Subcutaneous abdominal adipose tissue (tissue), 5 donors: ENCODE measurements around the gene MAP4K2.
"Not testable (repeated sequence)": the region's sequence is repeated elsewhere in the genome, so short reads cannot be mapped to it uniquely, and the experiment has no call there.

Source experiments
- H3K27ac ChIP-seq: one replicate; pipeline ENCODE4 v1.7.0; 2013; ENCODE audit warnings: low read depth, mild to moderate bottlenecking, inconsistent platforms, low read length, moderate library complexity
- H3K27me3 ChIP-seq, 5 donors: one replicate each; pipeline ENCODE4 v1.7.0; 2013; ENCODE audit warnings: low read length in 5 of 5, inconsistent platforms in 1 of 5; ENCODE audit not compliant: control insufficient read depth in 5 of 5, insufficient read depth in 4 of 5
- H3K36me3 ChIP-seq, 5 donors: one replicate each; pipeline ENCODE4 v1.7.0; 2013; ENCODE audit warnings: low read length in 5 of 5; ENCODE audit not compliant: control insufficient read depth in 5 of 5, insufficient read depth in 5 of 5
- H3K4me1 ChIP-seq, 5 donors: one replicate each; pipeline ENCODE4 v1.7.0; 2013; ENCODE audit warnings: low read length in 5 of 5, mild to moderate bottlenecking in 3 of 5, moderate library complexity in 1 of 5; ENCODE audit not compliant: control insufficient read depth in 5 of 5, insufficient read depth in 5 of 5
- H3K4me3 ChIP-seq, 5 donors: one replicate each; pipeline ENCODE4 v1.7.0; 2013; ENCODE audit warnings: low read length in 5 of 5, low read depth in 1 of 5
- H3K9ac ChIP-seq, 5 donors: one replicate each; pipeline ENCODE4 v1.7.0; 2013; ENCODE audit warnings: low read length in 5 of 5, mild to moderate bottlenecking in 4 of 5, moderate library complexity in 3 of 5
- H3K9me3 ChIP-seq, 5 donors: one replicate each; pipeline ENCODE4 v1.7.0; 2013; ENCODE audit warnings: low read length in 5 of 5; ENCODE audit not compliant: control insufficient read depth in 5 of 5
- donor health status: healthy.
- donor health status: healthy.
- donor health status: healthy.
- donor health status: healthy.
- donor health status: healthy.

MAP4K2 gene

GRCh38 chr11:64803158-64803845, at the start of gene MAP4K2:
TSS of gene MAP4K2 (minus strand) at chr11:64803214. CDS start at chr11:64803149, 65 bp downstream.
- Histone ChIP-seq H3K36me3 (peaks cover 0 to 50% (median 35%) of the 10 kb centered on the region in 5 donors), H3K27ac (peak within 1 kb of the TSS; percentile 81), H3K9ac (peak within 1 kb of the TSS; percentile 48 to 77 (median 72)), H3K4me3 (peak within 1 kb of the TSS; percentile 65 to 73 (median 71)), H3K4me1 (peaks cover 2 to 33% (median 29%) of the 10 kb centered on the region in 5 donors), H3K27me3 (no peaks in the 10 kb centered on the region), H3K9me3 (no peaks in the 10 kb centered on the region)

GRCh38 chr11:64851831-64852351, 48.9 kb upstream of the MAP4K2 start:
- Histone ChIP-seq H3K9me3 (no peaks in the 10 kb centered on the region), H3K27ac (peak overlapping the region; percentile 83), H3K9ac (no peak overlapping the region), H3K4me1 (peaks cover 27 to 93% (median 84%) of the 10 kb centered on the region in 5 donors), H3K4me3 (no peak overlapping the region), H3K36me3 (peaks cover 0 to 50% (median 32%) of the 10 kb centered on the region in 5 donors), H3K27me3 (peaks cover 0 to 2% (median 0%) of the 10 kb centered on the region in 5 donors)

GRCh38 chr11:64850979-64851567, 48.1 kb upstream of the MAP4K2 start:
- Histone ChIP-seq H3K9me3 (no peaks in the 10 kb centered on the region), H3K4me3 (no peak overlapping the region), H3K27ac (peak overlapping the region; percentile 83), H3K4me1 (peaks cover 22 to 85% (median 76%) of the 10 kb centered on the region in 5 donors), H3K36me3 (peaks cover 0 to 42% (median 28%) of the 10 kb centered on the region in 5 donors), H3K9ac (peak overlapping the region in 2 of 5 donors; percentile 24 to 25), H3K27me3 (no peaks in the 10 kb centered on the region)

- peak overlapping the region; percentile 62 for H3K27ac ChIP-seq
- H3K4me1 ChIP-seq, result peaks cover 16 to 77% (median 67%) of the 10 kb centered on the region in 5 donors
Measured at GRCh38 chr11:64849598-64850356, 46.8 kb upstream of the MAP4K2 start.

GRCh38 chr11:64848826-64849597, 46.0 kb upstream of the MAP4K2 start:
- peak overlapping the region in 1 of 5 donors; percentile 25 for H3K9ac ChIP-seq
- H3K36me3 ChIP-seq, result peaks cover 0 to 25% (median 18%) of the 10 kb centered on the region in 5 donors
- peak overlapping the region; percentile 62 for H3K27ac ChIP-seq
- H3K4me1 ChIP-seq, result peaks cover 11 to 75% (median 63%) of the 10 kb centered on the region in 5 donors
- H3K4me3 ChIP-seq, result no peak overlapping the region
- no peaks in the 10 kb centered on the region for H3K9me3 ChIP-seq
- no peaks in the 10 kb centered on the region for H3K27me3 ChIP-seq

More at GRCh38 chr11:64849598-64850356, 46.8 kb upstream of the MAP4K2 start:
- Histone ChIP-seq H3K9me3 (no peaks in the 10 kb centered on the region), H3K27me3 (no peaks in the 10 kb centered on the region), H3K4me3 (no peak overlapping the region), H3K36me3 (peaks cover 0 to 33% (median 25%) of the 10 kb centered on the region in 5 donors), H3K9ac (peak overlapping the region in 1 of 5 donors; percentile 47)

- peak overlapping the region in 1 of 5 donors; percentile 51 for H3K9ac ChIP-seq
- peaks cover 0 to 19% (median 11%) of the 10 kb centered on the region in 5 donors for H3K36me3 ChIP-seq
- peaks cover 11 to 70% (median 57%) of the 10 kb centered on the region in 5 donors for H3K4me1 ChIP-seq
- no peaks in the 10 kb centered on the region for H3K9me3 ChIP-seq
- H3K27ac ChIP-seq, result peak overlapping the region; percentile 62
- H3K4me3 ChIP-seq, result no peak overlapping the region
- H3K27me3 ChIP-seq, result no peaks in the 10 kb centered on the region
Measured at GRCh38 chr11:64848214-64848825, 45.3 kb upstream of the MAP4K2 start.

GRCh38 chr11:64846998-64847666, 44.1 kb upstream of the MAP4K2 start:
- H3K4me3 ChIP-seq, result no peak overlapping the region
- no peak overlapping the region for H3K27ac ChIP-seq
- H3K27me3 ChIP-seq, result no peaks in the 10 kb centered on the region
- peaks cover 11 to 58% (median 45%) of the 10 kb centered on the region in 5 donors for H3K4me1 ChIP-seq
- H3K36me3 ChIP-seq, result peaks cover 0 to 8% (median 4%) of the 10 kb centered on the region in 5 donors
- H3K9me3 ChIP-seq, result no peaks in the 10 kb centered on the region
- H3K9ac ChIP-seq, result no peak overlapping the region

- not testable (repeated sequence) for H3K9ac ChIP-seq, H3K36me3 ChIP-seq, H3K4me3 ChIP-seq, H3K9me3 ChIP-seq, H3K27ac ChIP-seq, H3K27me3 ChIP-seq
- H3K4me1 ChIP-seq, result peaks cover 10 to 44% (median 35%) of the 10 kb centered on the region in 5 donors
Measured at GRCh38 chr11:64845776-64846129, 42.7 kb upstream of the MAP4K2 start.
